Hepatocyte (in vitro differentiated cells): ENCODE results near the gene XCL1.

ENCODE experiments used
- CTCF ChIP-seq: fragments of 200-600 bp; sonication (generic); IDR thresholded peaks from 2 replicates; pipeline ENCODE4 v1.5.1; 2016; ENCODE audit warnings: antibody characterized with exemption, mild to moderate bottlenecking; ENCODE audit not compliant: poor library complexity
- EZH2 ChIP-seq: fragments of 200-600 bp; sonication (generic); IDR thresholded peaks from 2 replicates; pipeline ENCODE4 v1.6.1; 2016; ENCODE audit warnings: antibody characterized with exemption, mild to moderate bottlenecking, borderline replicate concordance
- EZH2phosphoT487 ChIP-seq: fragments of 200-600 bp; sonication (generic); IDR thresholded peaks from one replicate; pipeline ENCODE4 v1.6.1; 2018; ENCODE audit warnings: antibody characterized with exemption, mild to moderate bottlenecking, low read depth, moderate library complexity; ENCODE audit not compliant: unreplicated experiment, severe bottlenecking

- no peak for TF ChIP-seq EZH2
- TF ChIP-seq CTCF = no peak
- no peak for TF ChIP-seq EZH2phosphoT487
Observed at GRCh38 chr1:168629466-168629865, 53.1 kb downstream of the XCL1 start.
